ENCODE measurements around the gene CIB1. TPM values are rescaled to one million over a fixed set of nuclear protein-coding genes. Genes with fewer than 3 reads are reported as not detected.
A peak's percentile ranks its signal among the peaks of the same experiment; 100 is the strongest.

The CIB1 gene
- total and polyA plus RNA-seq, 10 of the 15 experiments (the other 5 are each of a cell fraction or from before 2014, with no cell fraction given), result 10.8 to 155 (median 81.9) TPM

DNA sequence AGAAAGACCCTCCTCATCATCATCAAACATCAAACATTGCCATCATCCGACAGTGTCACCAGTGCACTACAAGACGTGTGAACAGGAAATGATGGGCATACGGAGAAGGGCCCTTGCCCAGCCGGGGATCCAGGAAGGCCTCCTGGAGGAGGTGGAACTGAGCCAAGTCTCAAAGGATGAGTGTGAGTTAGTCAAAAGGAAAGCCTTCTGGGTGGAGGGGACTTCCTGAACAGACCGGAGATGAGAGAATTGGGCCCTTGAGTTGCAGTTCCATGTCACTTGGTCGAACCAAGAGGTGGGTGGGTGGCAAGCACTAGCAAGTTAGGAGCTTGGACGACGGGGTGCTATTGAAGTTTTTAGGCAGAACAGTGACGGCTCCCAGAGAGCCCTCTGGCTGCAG lies 24.1 kb downstream of the CIB1 start:
- WGBS (ENCODE audit: insufficient coverage, insufficient replicate concordance, low lambda C conversion rate, missing lambda C conversion rate), result 4% methylated on average over 9 of the region's 9 CpGs
- Histone ChIP-seq H3K9ac (ENCODE audit: control insufficient read depth, insufficient read depth, low read length) (no peak overlapping the region), H3K4me1 (ENCODE audit: control insufficient read depth, insufficient read depth, low read length) (peaks cover 25% of the 10 kb centered on the region), H3K79me2 (ENCODE audit: control insufficient read depth, insufficient read depth, low read length) (no peaks in the 10 kb centered on the region; the same call in none of the 2 replicates), H4K20me1 (ENCODE audit: control insufficient read depth, insufficient read depth) (no peaks in the 10 kb centered on the region; the same call in 1 of the 2 replicates), H3K27me3 (replicated peaks in 1 of 2; ENCODE audit: control insufficient read depth in 2 of 2, insufficient read depth in 2 of 2, low read length in 1 of 2) (no peaks in the 10 kb centered on the region), H3K36me3 (ENCODE audit: control insufficient read depth in 2 of 2, insufficient read depth in 2 of 2, low read length in 1 of 2) (no peaks in the 10 kb centered on the region; a peak in 2 of 4 replicates), H3K27ac (ENCODE audit: control insufficient read depth, insufficient read depth) (peak overlapping the region; percentile 56), H3K9me3 (replicated peaks; ENCODE audit: control insufficient read depth, insufficient read depth, low read length) (no peaks in the 10 kb centered on the region), H2AFZ (ENCODE audit: control insufficient read depth, low read depth, low read length) (no peak overlapping the region), H3K4me3 (no peak overlapping the region), H3K4me2 (ENCODE audit: control insufficient read depth, insufficient read depth) (peak overlapping the region; percentile 24)
- POLR2A ChIA-PET, result interaction anchor here (1.0 kb wide), 2 partner anchors 15 to 17 kb away, joined by 3 to 4 read pairs; no protein-coding TSS in a partner anchor
- intact Hi-C loops (cut with micrococcal nuclease; ENCODE audit: unreplicated experiment) (no loop called here), in situ Hi-C loops (cut with MboI) (no loop called here)
- DNase-seq (ENCODE audit: low read depth, low spot score) (peak; percentile 57), ATAC-seq (peak; percentile 87), FAIRE-seq (peak; percentile 47)
- RAD21 ChIA-PET (ENCODE audit: unreplicated experiment), result interaction anchor here (0.7 to 2.0 kb wide), 4 partner anchors 18 to 47 kb away, joined by 3 to 14 read pairs (median 4); no protein-coding TSS in a partner anchor
- CTCF ChIA-PET, result interaction anchor here (1.0 to 2.6 kb wide), 6 partner anchors 10 to 48 kb away, joined by 3 to 8 read pairs (median 6); partner anchors contain the start of gene CIB1
- SMC1A ChIA-PET (ENCODE audit: uncharacterized antibody, unreplicated experiment), result interaction anchor here (0.6 to 1.6 kb wide), 5 partner anchors 29 to 77 kb away, joined by 3 to 10 read pairs (median 3); no protein-coding TSS in a partner anchor
- no TSS peak for BruUV-seq (replicated peaks)
- peak; percentile 7; the same call in 1 of the 2 replicates for TF ChIP-seq PKNOX1 (IDR thresholded peaks at IDR 0.05)
- peak; percentile 70; the same call in 1 of the 2 replicates for TF ChIP-seq NFIC (IDR thresholded peaks at IDR 0.05; ENCODE audit: low read depth, low read length)
- peak; percentile 79; the same call in 1 of the 2 replicates for TF ChIP-seq SMARCA5 (IDR thresholded peaks at IDR 0.05)
- peak; percentile 60 to 63 for TF ChIP-seq IKZF2 (IDR thresholded peaks at IDR 0.05)
- 0 out of 2 replicates have a peak, but pooled peaks have one; percentile 14 for TF ChIP-seq YY1 (IDR thresholded peaks at IDR 0.05; ENCODE audit: low read depth, low read length)
- TF ChIP-seq EED (IDR thresholded peaks at IDR 0.05; ENCODE audit: low read depth), result peak; percentile 90
- 0 out of 2 replicates have a peak, but pooled peaks have one; percentile 9 for TF ChIP-seq SPI1 (IDR thresholded peaks at IDR 0.05; ENCODE audit: borderline replicate concordance, insufficient read depth, low read depth, low read length)
- peak; percentile 61 for TF ChIP-seq IKZF1 (conservative IDR thresholded peaks at IDR 0.05)
- TF ChIP-seq CREM (IDR thresholded peaks at IDR 0.05; ENCODE audit: low read depth), result peak; percentile 66; the same call in 1 of the 2 replicates
- TF ChIP-seq TCF3 (IDR thresholded peaks at IDR 0.05; ENCODE audit: borderline replicate concordance, insufficient read depth, low read depth, low read length), result no peak
- TF ChIP-seq ESRRA (IDR thresholded peaks at IDR 0.05; ENCODE audit: low read length), result no peak
- peak; percentile 89 for TF ChIP-seq IRF4 (IDR thresholded peaks at IDR 0.05; ENCODE audit: low read depth, low read length)
- TF ChIP-seq RELA (IDR thresholded peaks at IDR 0.05; ENCODE audit: borderline replicate concordance, partially characterized antibody), result peak; percentile 58
- TF ChIP-seq DPF2 (IDR thresholded peaks at IDR 0.05), result peak; percentile 63
- peak; percentile 71 for TF ChIP-seq RELB (IDR thresholded peaks at IDR 0.05; ENCODE audit: low read depth)
- TF ChIP-seq BMI1 (IDR thresholded peaks at IDR 0.05; ENCODE audit: borderline replicate concordance), result no peak
- peak; percentile 64; the same call in 1 of the 2 replicates for TF ChIP-seq BCL11A (IDR thresholded peaks at IDR 0.05; ENCODE audit: low read depth, low read length)
- TF ChIP-seq EP300 (IDR thresholded peaks at IDR 0.05; ENCODE audit: borderline replicate concordance in 1 of 2, control insufficient read depth in 1 of 2, low read depth in 2 of 2, low read length in 2 of 2), result 0 out of 4 replicates have a peak, but pooled peaks of 1 of the 2 experiments have one; percentile 36
- TF ChIP-seq ETV6 (conservative IDR thresholded peaks at IDR 0.05 in 1 of 2, IDR thresholded peaks at IDR 0.05 in 1 of 2; ENCODE audit: borderline replicate concordance in 1 of 2, low read depth in 1 of 2), result peak in 1 of 2 experiments; percentile 64; a peak in 1 of 4 replicates
- no peak for TF ChIP-seq KDM1A (IDR thresholded peaks at IDR 0.05; ENCODE audit: borderline replicate concordance)
- TF ChIP-seq RUNX3 (IDR thresholded peaks at IDR 0.05; ENCODE audit: low read length), result peak; percentile 73
- TF ChIP-seq MEF2A (IDR thresholded peaks at IDR 0.05; ENCODE audit: insufficient read depth, low read depth, low read length), result 0 out of 2 replicates have a peak, but pooled peaks have one; percentile 9
